Left renal pelvis (tissue), 4 donors: ENCODE measurements around the gene SHB. TPM values are rescaled to one million over a fixed set of nuclear protein-coding genes. Genes with fewer than 3 reads are reported as not detected.

Experiments
- DNase-seq, 4 donors: peaks; one replicate each; pipeline ENCODE4 v3.0.0-alpha.2; 2013; ENCODE audit warnings: low read depth in 4 of 4, low spot score in 3 of 4
- polyA plus RNA-seq, 4 donors: library from polyadenylated mRNA; unstranded; fragments of 120-200 nt; gene quantifications; one replicate each; pipeline ENCODE4 v1.2.1, GENCODE V29; 2013; ENCODE audit not compliant: insufficient read length in 4 of 4

SHB gene
- polyA plus RNA-seq, 4 donors, result 4.7 to 19.3 (median 15.9) TPM

- no peak for DNase-seq
Observed at GRCh38 chr9:38011991-38012390, 57.0 kb downstream of the SHB start.

GRCh38 chr9:38010918-38011704, 57.9 kb downstream of the SHB start:
- DNase-seq, result no peak

GRCh38 chr9:38009990-38010389, 59.0 kb downstream of the SHB start:
- DNase-seq, result no peak

GRCh38 chr9:38009035-38009501, 60.0 kb downstream of the SHB start:
- DNase-seq, result no peak

- no peak for DNase-seq
Observed at GRCh38 chr9:38008168-38009034, 60.6 kb downstream of the SHB start.

- DNase-seq, result no peak
Observed at GRCh38 chr9:38007016-38007415, 62.0 kb downstream of the SHB start.

GRCh38 chr9:38006163-38006562, 62.9 kb downstream of the SHB start:
- DNase-seq, result no peak

GRCh38 chr9:38004809-38005560, 64.0 kb downstream of the SHB start:
- DNase-seq, result no peak

GRCh38 chr9:38003946-38004808, 64.8 kb downstream of the SHB start:
- DNase-seq, result no peak

- DNase-seq, result no peak
Observed at GRCh38 chr9:38003230-38003629, 65.8 kb downstream of the SHB start.

- DNase-seq, result no peak
Observed at GRCh38 chr9:38001430-38001829, 67.6 kb downstream of the SHB start.

- no peak for DNase-seq
Observed at GRCh38 chr9:38000735-38001134, 68.3 kb downstream of the SHB start.

GRCh38 chr9:38000332-38000731, 68.7 kb downstream of the SHB start:
- no peak for DNase-seq

- DNase-seq, result no peak
Observed at GRCh38 chr9:37999588-38000189, 69.3 kb downstream of the SHB start.

- DNase-seq, result no peak
Observed at GRCh38 chr9:37998881-37999587, 70.0 kb downstream of the SHB start.

- no peak for DNase-seq
Observed at GRCh38 chr9:37997636-37998374, 71.2 kb downstream of the SHB start.

GRCh38 chr9:37996819-37997217, 72.2 kb downstream of the SHB start:
- no peak for DNase-seq
